SK-N-SH (cell line): ENCODE data around the gene DSCAML1. TPM values are rescaled to one million over a fixed set of nuclear protein-coding genes. Genes with fewer than 3 reads are reported as not detected.
"Not testable (repeated sequence)": the region's sequence is repeated elsewhere in the genome, so short reads cannot be mapped to it uniquely, and the experiment has no call there.

ENCODE experiments used
- CTCF ChIA-PET: fragments of 300-600, 350-600 bp; formaldehyde crosslinking; extraction: SDS; loops from one replicate; lab custom pipeline; 2021; lab: Yijun Ruan, JAX
- POLR2A ChIA-PET: fragments of 350-600 bp; sonication (Branson Sonifier 250); formaldehyde crosslinking; extraction: SDS; loops from one replicate; lab custom pipeline; 2020; ENCODE audit warnings: antibody characterized with exemption, inconsistent platforms; lab: Yijun Ruan, JAX
- DNase-seq: peaks from one replicate; pipeline ENCODE4 v3.0.0; 2012
- H2AFZ ChIP-seq: fragments of 200-600 bp; sonication (generic); 2 replicates; pipeline ENCODE4 v1.8.1; 2016; ENCODE audit warnings: antibody characterized with exemption, mild to moderate bottlenecking, low read depth
- H3F3A ChIP-seq: fragments of 200-600 bp; sonication (generic); replicated peaks from 2 replicates; pipeline ENCODE3; 2016; ENCODE audit warnings: antibody characterized with exemption, mild to moderate bottlenecking; ENCODE audit not compliant: insufficient read depth
- H3K27ac ChIP-seq, 2 experiments: fragments of 200-500 bp in 1 of 2; fragments of 200-600 bp in 1 of 2; sonication (Bioruptor generic) in 1 of 2; sonication (generic), shearing (Covaris generic) in 1 of 2; 2 replicates each; pipeline versions ENCODE4 v1.5.1 to v1.6.1; 2014 to 2016; ENCODE audit warnings: low read depth in 2 of 2, inconsistent platforms in 1 of 2, low read length in 1 of 2, mild to moderate bottlenecking in 1 of 2, mixed read lengths in 1 of 2
- H3K27me3 ChIP-seq: fragments of 200-600 bp; sonication (generic), shearing (Covaris generic); 2 replicates; pipeline ENCODE4 v1.6.1; 2016; ENCODE audit warnings: mixed run types; ENCODE audit not compliant: insufficient read depth
- H3K36me3 ChIP-seq, 2 experiments: fragments of 200-500 bp in 1 of 2; fragments of 200-600 bp in 1 of 2; sonication (Bioruptor generic) in 1 of 2; sonication (generic) in 1 of 2; replicated peaks in 1 of 2; 2 replicates each; pipeline versions ENCODE3 to v1.5.1; 2014 to 2016; ENCODE audit warnings: low read length in 1 of 2, mild to moderate bottlenecking in 1 of 2; ENCODE audit not compliant: insufficient read depth in 2 of 2, control insufficient read depth in 1 of 2
- H3K4me1 ChIP-seq, 2 experiments: fragments of 200-500 bp in 1 of 2; fragments of 200-600 bp in 1 of 2; sonication (Bioruptor generic) in 1 of 2; sonication (generic), shearing (Covaris generic) in 1 of 2; 2 replicates each; pipeline versions ENCODE4 v1.5.1 to v1.6.1; 2014 to 2016; ENCODE audit warnings: low read depth in 1 of 2, low read length in 1 of 2, mixed run types in 1 of 2; ENCODE audit not compliant: insufficient read depth in 2 of 2, control insufficient read depth in 1 of 2
- H3K4me2 ChIP-seq: fragments of 200-600 bp; sonication (generic), shearing (Covaris generic); 2 replicates; pipeline ENCODE4 v1.6.1; 2017; ENCODE audit warnings: mixed run types
- H3K4me3 ChIP-seq, 2 experiments: fragments of 200-500 bp in 1 of 2; fragments of 200-600 bp in 1 of 2; sonication (Bioruptor generic) in 1 of 2; sonication (generic), shearing (Covaris generic) in 1 of 2; 2 replicates each; pipeline versions ENCODE4 v1.5.1 to v1.8.1; 2014 to 2016; ENCODE audit warnings: low read depth in 2 of 2, inconsistent platforms in 1 of 2, low read length in 1 of 2, mild to moderate bottlenecking in 1 of 2, mixed read lengths in 1 of 2, moderate library complexity in 1 of 2
- H3K79me2 ChIP-seq: fragments of 200-600 bp; sonication (generic); 2 replicates; pipeline ENCODE4 v1.8.1; 2017; ENCODE audit warnings: mild to moderate bottlenecking; ENCODE audit not compliant: insufficient read depth
- H3K9ac ChIP-seq: fragments of 200-600 bp; sonication (generic); 2 replicates; pipeline ENCODE4 v1.6.1; 2017; ENCODE audit warnings: mixed run types
- H3K9me2 ChIP-seq: fragments of 200-600 bp; sonication (generic); 2 replicates; pipeline ENCODE4 v1.6.1; 2017; ENCODE audit warnings: mixed run types
- H3K9me3 ChIP-seq: fragments of 200-600 bp; sonication (generic); 2 replicates; pipeline ENCODE4 v1.6.1; 2017; ENCODE audit warnings: mixed run types, mild to moderate bottlenecking, moderate library complexity
- H4K20me1 ChIP-seq: fragments of 200-600 bp; sonication (generic); 2 replicates; pipeline ENCODE4 v1.6.1; 2017; ENCODE audit warnings: mild to moderate bottlenecking, mixed run types; ENCODE audit not compliant: insufficient read depth
- EP300 ChIP-seq, 2 experiments: IDR thresholded peaks; 2 replicates each; pipeline versions ENCODE4 v1.4.0 to v1.6.1; 2012; ENCODE audit warnings: borderline replicate concordance in 1 of 2, low read depth in 1 of 2, low read length in 1 of 2
- EZH2phosphoT487 ChIP-seq: fragments of 200-600 bp; sonication (generic); IDR thresholded peaks from 2 replicates; pipeline ENCODE4 v1.6.1; 2017; ENCODE audit warnings: low read depth, mixed run types, mild to moderate bottlenecking, antibody characterized with exemption, moderate library complexity, borderline replicate concordance
- FOSL2 ChIP-seq: IDR thresholded peaks from 2 replicates; pipeline ENCODE4 v1.4.0; 2012; ENCODE audit warnings: low read depth, mild to moderate bottlenecking, moderate library complexity, borderline replicate concordance
- FOXM1 ChIP-seq: IDR thresholded peaks from 2 replicates; pipeline ENCODE4 v1.4.0; 2012; ENCODE audit warnings: low read depth, mild to moderate bottlenecking
- GABPA ChIP-seq: IDR thresholded peaks from 2 replicates; pipeline ENCODE4 v1.4.0; 2012; ENCODE audit warnings: low read depth, mild to moderate bottlenecking
- JUND ChIP-seq: IDR thresholded peaks from 2 replicates; pipeline ENCODE4 v1.4.0; 2012
- RAD21 ChIP-seq: IDR thresholded peaks from 2 replicates; pipeline ENCODE4 v1.6.1; 2012; ENCODE audit warnings: mild to moderate bottlenecking, low read length
- RFX5 ChIP-seq: IDR thresholded peaks from 2 replicates; pipeline ENCODE4 v1.6.1; 2012; ENCODE audit warnings: mild to moderate bottlenecking, improper control_type of control experiment, low read length
- SIN3A ChIP-seq: IDR thresholded peaks from 2 replicates; pipeline ENCODE4 v1.6.1; 2012; ENCODE audit warnings: low read depth, mild to moderate bottlenecking, low read length, moderate library complexity, borderline replicate concordance
- TAF1 ChIP-seq: IDR thresholded peaks from 2 replicates; pipeline ENCODE4 v1.6.1; 2012; ENCODE audit warnings: low read depth, mild to moderate bottlenecking, low read length, moderate library complexity, borderline replicate concordance
- TCF12 ChIP-seq: IDR thresholded peaks from 2 replicates; pipeline ENCODE4 v1.4.0; 2012
- TEAD4 ChIP-seq: IDR thresholded peaks from 2 replicates; pipeline ENCODE4 v1.4.0; 2012; ENCODE audit warnings: mild to moderate bottlenecking, borderline replicate concordance; ENCODE audit not compliant: insufficient read depth
- WGBS: methylation state at CpG from one replicate; pipeline ENCODE4 v1.1.6; 2017; ENCODE audit warnings: low lambda C conversion rate; 5-methylcytosine and 5-hydroxymethylcytosine counted together
- polyA plus RNA-seq, 3 experiments: library from polyadenylated mRNA; depleted of rRNA; stranded (reverse); fragments of >200 nt; gene quantifications; 2 replicates each; pipeline ENCODE4 v1.2.3, GENCODE V29; 2012
- TF ChIP-seq, protein P1 (sequence below): IDR thresholded peaks from 2 replicates; pipeline ENCODE4; 2012
- TF ChIP-seq, protein P2 (sequence below): fragments of 150-350 bp; IDR thresholded peaks from 2 replicates; pipeline ENCODE4 v1.6.1; 2016; ENCODE audit warnings: mild to moderate bottlenecking, low read depth, low read length
- TF ChIP-seq, protein P3 (sequence below): IDR thresholded peaks from 2 replicates; pipeline ENCODE4 v1.6.1; 2012; ENCODE audit warnings: mild to moderate bottlenecking, low read depth, low read length, moderate library complexity

DSCAML1 gene
- polyA plus RNA-seq, 1 of the 3 experiments (the other 2 are of a cell fraction) = not detected

DNA sequence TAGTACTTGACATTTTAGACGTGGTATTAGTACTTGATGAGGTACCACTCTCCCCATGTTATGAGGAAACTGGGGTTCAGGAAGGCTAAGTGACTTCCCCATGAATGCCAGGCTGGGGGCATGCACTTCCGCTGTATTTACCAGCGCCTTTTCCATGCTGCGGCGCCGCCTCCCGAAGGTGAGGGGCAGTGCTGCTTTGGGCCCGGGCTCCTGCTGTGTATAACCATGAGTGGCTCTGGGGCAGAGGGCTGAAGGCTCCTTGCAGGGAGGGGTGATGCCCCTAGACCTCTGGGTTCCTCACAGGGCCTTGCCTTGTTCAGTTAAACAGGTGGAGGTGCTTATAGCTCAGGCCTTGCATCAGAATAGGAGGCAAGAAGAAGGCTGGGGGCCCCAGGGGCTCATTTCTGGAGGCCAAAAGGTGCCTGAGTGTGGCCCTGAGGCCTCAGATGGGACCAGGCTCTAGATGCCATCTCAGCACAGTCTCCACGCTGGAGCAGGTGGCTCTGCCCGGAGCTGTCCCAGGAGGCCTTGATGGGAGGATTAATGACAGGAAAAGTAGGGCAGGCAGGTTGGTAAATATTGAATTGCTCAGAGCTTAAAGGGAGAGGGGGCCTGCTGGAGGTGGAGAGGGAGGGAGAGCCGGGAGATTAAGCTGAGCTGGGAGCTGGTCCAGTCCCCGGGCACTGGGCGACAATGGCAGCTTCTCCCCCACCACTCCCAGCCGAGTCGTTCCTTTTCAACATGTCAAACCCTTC, 339.8 kb downstream of the DSCAML1 start (continued):
- TF ChIP-seq, protein P1, sequence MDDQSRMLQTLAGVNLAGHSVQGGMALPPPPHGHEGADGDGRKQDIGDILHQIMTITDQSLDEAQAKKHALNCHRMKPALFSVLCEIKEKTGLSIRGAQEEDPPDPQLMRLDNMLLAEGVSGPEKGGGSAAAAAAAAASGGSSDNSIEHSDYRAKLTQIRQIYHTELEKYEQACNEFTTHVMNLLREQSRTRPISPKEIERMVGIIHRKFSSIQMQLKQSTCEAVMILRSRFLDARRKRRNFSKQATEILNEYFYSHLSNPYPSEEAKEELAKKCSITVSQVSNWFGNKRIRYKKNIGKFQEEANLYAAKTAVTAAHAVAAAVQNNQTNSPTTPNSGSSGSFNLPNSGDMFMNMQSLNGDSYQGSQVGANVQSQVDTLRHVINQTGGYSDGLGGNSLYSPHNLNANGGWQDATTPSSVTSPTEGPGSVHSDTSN = no peak
- TF ChIP-seq FOXM1 (no peak), EP300 (IDR thresholded peaks at IDR 0.05; ENCODE audit: borderline replicate concordance in 1 of 2, low read depth in 1 of 2, low read length in 1 of 2) (no peak)
- TF ChIP-seq, all 33 proteins: peak for 0

GRCh38 chr11:117456721-117457029, 340.3 kb downstream of the DSCAML1 start:
- H3F3A ChIP-seq, H3K79me2 ChIP-seq, H3K4me2 ChIP-seq, H3K9me3 ChIP-seq, H3K9me2 ChIP-seq, H3K4me3 ChIP-seq, H2AFZ ChIP-seq, H3K36me3 ChIP-seq, DNase-seq, H4K20me1 ChIP-seq, H3K9ac ChIP-seq, H3K27me3 ChIP-seq, H3K27ac ChIP-seq: not testable (repeated sequence)
- 59% methylated on average over 8 of the region's 8 CpGs for WGBS
- H3K4me1 ChIP-seq = peaks cover 0 to 34% of the 10 kb centered on the region in 2 experiments; a peak in 1 of 4 replicates
- ChIA-PET CTCF (interaction anchor here (2.0 kb wide), 1 partner anchor 30 kb away, joined by 9 read pairs; no protein-coding TSS in a partner anchor), POLR2A (interaction anchor here (0.7 kb wide), 1 partner anchor 352 kb away, joined by 3 read pairs; no protein-coding TSS in a partner anchor)

DNA sequence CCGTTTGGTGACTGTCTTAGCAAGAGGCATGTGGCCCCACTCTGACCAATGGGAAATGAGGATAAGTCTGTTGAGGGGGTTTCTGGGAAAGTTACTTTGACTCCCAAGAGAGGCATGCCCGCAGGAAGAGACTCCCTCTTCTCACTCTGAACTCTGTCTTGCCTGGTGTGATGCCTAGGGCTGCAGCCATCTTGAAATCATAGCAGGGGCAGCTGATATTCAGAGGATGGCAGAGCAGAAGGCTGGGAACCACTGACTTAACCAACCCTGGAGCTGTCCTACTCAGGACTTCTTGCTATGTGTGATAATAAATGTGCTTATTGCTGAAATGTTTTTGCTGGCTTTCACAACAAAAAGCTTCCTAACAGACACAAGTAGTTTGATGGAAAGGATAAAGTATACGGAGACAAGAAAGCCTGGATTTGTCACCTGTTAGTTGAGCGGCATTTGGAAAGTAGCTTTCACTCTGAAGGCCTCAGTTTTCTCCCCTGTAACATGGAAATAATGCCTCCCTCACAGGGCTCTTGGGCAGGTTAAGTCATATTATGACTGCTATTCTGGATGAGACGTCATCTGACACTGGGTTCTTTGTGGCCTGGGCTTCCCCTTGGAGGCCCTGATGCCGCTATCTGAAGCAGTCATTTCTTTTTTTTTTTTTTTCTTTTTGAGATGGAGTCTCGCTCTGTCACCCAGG, 340.8 kb downstream of the DSCAML1 start:
- Histone ChIP-seq H4K20me1 (no peaks in the 10 kb centered on the region), H3K9ac (no peak overlapping the region), H3K27me3 (no peaks in the 10 kb centered on the region), H3K4me2 (no peak overlapping the region), H3K4me1 (peaks cover 0 to 29% of the 10 kb centered on the region in 2 experiments; a peak in 1 of 4 replicates), H3K9me2 (no peaks in the 10 kb centered on the region), H3K36me3 (no peaks in the 10 kb centered on the region), H2AFZ (no peak overlapping the region), H3F3A (no peaks in the 10 kb centered on the region), H3K4me3 (no peak overlapping the region), H3K79me2 (no peaks in the 10 kb centered on the region), H3K27ac (peak overlapping the region in 1 of 2 experiments; percentile 90; a peak in 1 of 4 replicates), H3K9me3 (peaks cover 5% of the 10 kb centered on the region)
- POLR2A ChIA-PET = interaction anchor here (0.7 kb wide), 1 partner anchor 353 kb away, joined by 3 read pairs; no protein-coding TSS in a partner anchor
- CTCF ChIA-PET = interaction anchor here (3.9 kb wide), 1 partner anchor 12 kb away, joined by 18 read pairs; no protein-coding TSS in a partner anchor
- no peak for DNase-seq
- 49% methylated on average over 7 of the region's 7 CpGs for WGBS
- TF ChIP-seq, protein P1 = no peak
- TF ChIP-seq TEAD4 (no peak), TAF1 (no peak), EP300 (IDR thresholded peaks at IDR 0.05; ENCODE audit: borderline replicate concordance in 1 of 2, low read depth in 1 of 2, low read length in 1 of 2) (no peak), RFX5 (no peak), FOXM1 (no peak), TCF12 (no peak), EZH2phosphoT487 (no peak), GABPA (no peak), JUND (no peak), RAD21 (no peak), FOSL2 (no peak), SIN3A (no peak)
- TF ChIP-seq, protein P2, sequence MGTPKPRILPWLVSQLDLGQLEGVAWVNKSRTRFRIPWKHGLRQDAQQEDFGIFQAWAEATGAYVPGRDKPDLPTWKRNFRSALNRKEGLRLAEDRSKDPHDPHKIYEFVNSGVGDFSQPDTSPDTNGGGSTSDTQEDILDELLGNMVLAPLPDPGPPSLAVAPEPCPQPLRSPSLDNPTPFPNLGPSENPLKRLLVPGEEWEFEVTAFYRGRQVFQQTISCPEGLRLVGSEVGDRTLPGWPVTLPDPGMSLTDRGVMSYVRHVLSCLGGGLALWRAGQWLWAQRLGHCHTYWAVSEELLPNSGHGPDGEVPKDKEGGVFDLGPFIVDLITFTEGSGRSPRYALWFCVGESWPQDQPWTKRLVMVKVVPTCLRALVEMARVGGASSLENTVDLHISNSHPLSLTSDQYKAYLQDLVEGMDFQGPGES = no peak
- TF ChIP-seq, protein P3, sequence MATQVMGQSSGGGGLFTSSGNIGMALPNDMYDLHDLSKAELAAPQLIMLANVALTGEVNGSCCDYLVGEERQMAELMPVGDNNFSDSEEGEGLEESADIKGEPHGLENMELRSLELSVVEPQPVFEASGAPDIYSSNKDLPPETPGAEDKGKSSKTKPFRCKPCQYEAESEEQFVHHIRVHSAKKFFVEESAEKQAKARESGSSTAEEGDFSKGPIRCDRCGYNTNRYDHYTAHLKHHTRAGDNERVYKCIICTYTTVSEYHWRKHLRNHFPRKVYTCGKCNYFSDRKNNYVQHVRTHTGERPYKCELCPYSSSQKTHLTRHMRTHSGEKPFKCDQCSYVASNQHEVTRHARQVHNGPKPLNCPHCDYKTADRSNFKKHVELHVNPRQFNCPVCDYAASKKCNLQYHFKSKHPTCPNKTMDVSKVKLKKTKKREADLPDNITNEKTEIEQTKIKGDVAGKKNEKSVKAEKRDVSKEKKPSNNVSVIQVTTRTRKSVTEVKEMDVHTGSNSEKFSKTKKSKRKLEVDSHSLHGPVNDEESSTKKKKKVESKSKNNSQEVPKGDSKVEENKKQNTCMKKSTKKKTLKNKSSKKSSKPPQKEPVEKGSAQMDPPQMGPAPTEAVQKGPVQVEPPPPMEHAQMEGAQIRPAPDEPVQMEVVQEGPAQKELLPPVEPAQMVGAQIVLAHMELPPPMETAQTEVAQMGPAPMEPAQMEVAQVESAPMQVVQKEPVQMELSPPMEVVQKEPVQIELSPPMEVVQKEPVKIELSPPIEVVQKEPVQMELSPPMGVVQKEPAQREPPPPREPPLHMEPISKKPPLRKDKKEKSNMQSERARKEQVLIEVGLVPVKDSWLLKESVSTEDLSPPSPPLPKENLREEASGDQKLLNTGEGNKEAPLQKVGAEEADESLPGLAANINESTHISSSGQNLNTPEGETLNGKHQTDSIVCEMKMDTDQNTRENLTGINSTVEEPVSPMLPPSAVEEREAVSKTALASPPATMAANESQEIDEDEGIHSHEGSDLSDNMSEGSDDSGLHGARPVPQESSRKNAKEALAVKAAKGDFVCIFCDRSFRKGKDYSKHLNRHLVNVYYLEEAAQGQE = no peak
